A673 (cell line): Measurements from ENCODE around the gene BAZ1A. TPM values are rescaled to one million over a fixed set of nuclear protein-coding genes. Genes with fewer than 3 reads are reported as not detected.

Source experiments
- BruUV-seq: library from RNA; stranded (reverse); fragments of 400-500 nt; replicated peaks from 2 replicates; lab custom pipeline; 2021; lab: Mats Ljungman, UMichigan
- CTCF ChIA-PET: fragments of 300-600 bp; sonication (Branson Sonifier 250); formaldehyde crosslinking; loops from one replicate; lab custom pipeline; 2022; ENCODE audit warnings: antibody characterized with exemption; lab: Charles Lee
- POLR2A ChIA-PET: fragments of 300-600 bp; sonication (Branson Sonifier 250); formaldehyde crosslinking; loops from one replicate; lab custom pipeline; 2022; ENCODE audit warnings: antibody characterized with exemption; ENCODE audit not compliant: low non-redundant PET; lab: Charles Lee
- DNase-seq: peaks from one replicate; pipeline ENCODE4 v3.0.0-alpha.2; 2015; ENCODE audit warnings: low spot score
- H3K27ac ChIP-seq: fragments of 200-600 bp; sonication (generic); 2 replicates; pipeline ENCODE4 v1.5.1; 2016; ENCODE audit warnings: mixed run types, low read depth, mild to moderate bottlenecking, mixed read lengths, antibody characterized with exemption, low read length; ENCODE audit not compliant: poor library complexity, severe bottlenecking
- H3K27me3 ChIP-seq: fragments of 200-600 bp; sonication (generic); replicated peaks from 2 replicates; pipeline ENCODE4 v1.6.1; 2017; ENCODE audit warnings: mixed run types, low read depth, mild to moderate bottlenecking, mixed read lengths, antibody characterized with exemption, low read length; ENCODE audit not compliant: insufficient read depth, poor library complexity
- H3K36me3 ChIP-seq: fragments of 200-600 bp; sonication (generic); 2 replicates; pipeline ENCODE4 v1.6.1; 2016; ENCODE audit warnings: mixed run types, mild to moderate bottlenecking, mixed read lengths, antibody characterized with exemption, low read length; ENCODE audit not compliant: insufficient read depth, poor library complexity, severe bottlenecking
- H3K4me1 ChIP-seq: fragments of 200-600 bp; sonication (generic); 2 replicates; pipeline ENCODE4 v1.6.1; 2017; ENCODE audit warnings: mixed run types, mild to moderate bottlenecking, mixed read lengths, antibody characterized with exemption, low read length; ENCODE audit not compliant: insufficient read depth, poor library complexity, severe bottlenecking
- H3K4me3 ChIP-seq: fragments of 200-600 bp; sonication (generic); 2 replicates; pipeline ENCODE4 v1.5.1; 2016; ENCODE audit warnings: low read depth, mixed run types, mild to moderate bottlenecking, mixed read lengths, low read length; ENCODE audit not compliant: poor library complexity, severe bottlenecking
- H3K9me3 ChIP-seq: fragments of 200-600 bp; sonication (generic); 2 replicates; pipeline ENCODE4 v1.6.1; 2016; ENCODE audit warnings: mixed run types, low read depth, mild to moderate bottlenecking, mixed read lengths, antibody characterized with exemption, low read length; ENCODE audit not compliant: poor library complexity, severe bottlenecking
- EZH2 ChIP-seq: fragments of 200-600 bp; sonication (generic); IDR thresholded peaks from 2 replicates; pipeline ENCODE4 v1.6.1; 2017; ENCODE audit warnings: borderline replicate concordance, low read depth, mild to moderate bottlenecking, mixed read lengths, antibody characterized with exemption, low read length; ENCODE audit not compliant: poor library complexity, severe bottlenecking
- intact Hi-C: fragments of 100-400 bp; cut with micrococcal nuclease; formaldehyde crosslinking; loops from one replicate; pipeline ENCODE4 v1.10.0; 2022; ENCODE audit not compliant: unreplicated experiment
- total RNA-seq: library from RNA; stranded (reverse); gene quantifications from 2 replicates; pipeline ENCODE4 v1.2.3, GENCODE V29; 2021
- TF ChIP-seq, protein P1 (sequence below): fragments of 300-800, 200-600 bp; sonication (generic); conservative IDR thresholded peaks from 2 replicates; pipeline ENCODE4 v1.5.1; 2017; ENCODE audit warnings: low read depth, mild to moderate bottlenecking, antibody characterized with exemption, low read length, moderate library complexity, mixed read lengths

Gene BAZ1A
- total RNA-seq, 1 experiment from 2014 or later: 70.3 TPM

DNA sequence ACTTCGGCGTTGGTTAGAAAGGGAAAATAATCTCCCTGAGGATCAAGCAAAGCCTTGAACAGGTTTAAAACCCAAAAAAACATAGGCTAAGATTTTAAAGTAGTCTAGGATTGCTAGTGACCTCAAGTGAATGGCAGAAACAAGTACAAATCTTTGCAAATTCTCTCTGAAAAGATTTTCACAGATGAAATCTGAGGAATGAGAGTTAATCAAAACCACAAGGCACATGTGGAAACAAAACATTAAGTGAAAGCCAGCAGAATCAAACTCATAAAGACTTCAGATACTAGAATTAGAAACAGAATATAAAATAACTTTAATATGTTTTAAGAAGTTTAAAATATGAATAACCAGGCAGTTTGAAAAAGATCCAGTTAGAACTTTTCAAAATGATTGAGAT lies 108.6 kb downstream of the BAZ1A start:
- intact Hi-C loops: no loop called here
- Histone ChIP-seq H3K27ac (no peak overlapping the region), H3K9me3 (no peaks in the 10 kb centered on the region), H3K4me3 (no peak overlapping the region), H3K27me3 (no peaks in the 10 kb centered on the region), H3K36me3 (peaks cover 54% of the 10 kb centered on the region), H3K4me1 (no peaks in the 10 kb centered on the region)
- BruUV-seq: no TSS peak
- POLR2A ChIA-PET: no interaction called here
- DNase-seq: no peak
- CTCF ChIA-PET: interaction anchor here (0.6 to 1.3 kb wide), 3 partner anchors 26 to 67 kb away, joined by 3 read pairs; no protein-coding TSS in a partner anchor
- TF ChIP-seq, protein P1, sequence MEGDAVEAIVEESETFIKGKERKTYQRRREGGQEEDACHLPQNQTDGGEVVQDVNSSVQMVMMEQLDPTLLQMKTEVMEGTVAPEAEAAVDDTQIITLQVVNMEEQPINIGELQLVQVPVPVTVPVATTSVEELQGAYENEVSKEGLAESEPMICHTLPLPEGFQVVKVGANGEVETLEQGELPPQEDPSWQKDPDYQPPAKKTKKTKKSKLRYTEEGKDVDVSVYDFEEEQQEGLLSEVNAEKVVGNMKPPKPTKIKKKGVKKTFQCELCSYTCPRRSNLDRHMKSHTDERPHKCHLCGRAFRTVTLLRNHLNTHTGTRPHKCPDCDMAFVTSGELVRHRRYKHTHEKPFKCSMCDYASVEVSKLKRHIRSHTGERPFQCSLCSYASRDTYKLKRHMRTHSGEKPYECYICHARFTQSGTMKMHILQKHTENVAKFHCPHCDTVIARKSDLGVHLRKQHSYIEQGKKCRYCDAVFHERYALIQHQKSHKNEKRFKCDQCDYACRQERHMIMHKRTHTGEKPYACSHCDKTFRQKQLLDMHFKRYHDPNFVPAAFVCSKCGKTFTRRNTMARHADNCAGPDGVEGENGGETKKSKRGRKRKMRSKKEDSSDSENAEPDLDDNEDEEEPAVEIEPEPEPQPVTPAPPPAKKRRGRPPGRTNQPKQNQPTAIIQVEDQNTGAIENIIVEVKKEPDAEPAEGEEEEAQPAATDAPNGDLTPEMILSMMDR: no peak
- TF ChIP-seq EZH2: no peak

DNA sequence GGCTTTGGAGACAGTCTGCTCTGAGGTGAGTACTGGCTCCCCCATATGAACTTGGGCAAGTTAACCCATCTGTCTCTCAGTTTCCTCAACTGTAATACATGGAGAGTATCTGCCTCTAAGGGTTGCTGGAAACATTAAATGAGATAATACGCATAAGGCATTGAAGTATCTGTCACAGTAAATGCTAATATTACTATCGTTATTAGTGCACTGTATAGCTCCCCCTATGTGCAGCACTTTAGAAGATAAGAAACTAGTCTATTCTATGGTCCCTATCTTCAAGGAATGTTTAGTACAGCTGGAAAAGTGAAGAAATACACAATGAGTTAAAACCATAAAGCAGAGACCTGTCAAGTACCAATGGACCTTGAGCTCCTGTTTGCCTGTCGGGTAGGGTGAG lies 109.1 kb downstream of the BAZ1A start:
- no peaks in the 10 kb centered on the region for H3K4me1 ChIP-seq
- H3K9me3 ChIP-seq: no peaks in the 10 kb centered on the region
- POLR2A ChIA-PET: no interaction called here
- no peak overlapping the region for H3K4me3 ChIP-seq
- intact Hi-C loops: no loop called here
- no TSS peak for BruUV-seq
- peaks cover 55% of the 10 kb centered on the region for H3K36me3 ChIP-seq
- peak; percentile 5 for DNase-seq
- H3K27me3 ChIP-seq: no peaks in the 10 kb centered on the region
- CTCF ChIA-PET: interaction anchor here (0.6 to 1.3 kb wide), 3 partner anchors 26 to 66 kb away, joined by 3 read pairs; no protein-coding TSS in a partner anchor
- TF ChIP-seq, protein P1: peak; percentile 51
- no peak for TF ChIP-seq EZH2
- no peak overlapping the region for H3K27ac ChIP-seq

DNA sequence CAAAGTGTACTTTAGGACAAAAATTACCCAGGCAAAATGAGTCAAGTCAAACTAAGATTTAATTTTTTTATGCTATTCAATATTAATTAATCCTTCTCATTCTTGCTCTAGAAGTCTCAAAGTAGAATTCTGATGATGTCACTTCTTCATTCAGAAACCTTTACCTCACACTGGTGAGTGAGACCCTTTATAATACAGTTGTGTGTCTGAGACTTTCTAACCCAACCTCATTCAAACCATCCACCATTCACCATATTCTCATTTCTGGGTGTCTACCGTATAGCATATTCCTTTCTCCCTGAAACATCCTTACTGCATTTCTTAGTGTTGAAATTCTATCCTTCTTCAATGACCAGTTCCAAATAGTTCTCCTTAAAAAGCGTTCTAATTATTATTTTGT lies 119.9 kb downstream of the BAZ1A start:
- ChIA-PET CTCF (no interaction called here), POLR2A (no interaction called here)
- no peaks in the 10 kb centered on the region for H3K27me3 ChIP-seq
- TF ChIP-seq EZH2: no peak
- TF ChIP-seq, protein P1: no peak
- no TSS peak for BruUV-seq
- H3K4me1 ChIP-seq: no peaks in the 10 kb centered on the region
- no peak overlapping the region for H3K27ac ChIP-seq
- H3K4me3 ChIP-seq: no peak overlapping the region
- no peak for DNase-seq
- no peaks in the 10 kb centered on the region for H3K9me3 ChIP-seq
- peaks cover 27% of the 10 kb centered on the region for H3K36me3 ChIP-seq
- intact Hi-C loops: no loop called here
